NK-92 (cell line): ENCODE data around the gene PAX4.
"Not testable (repeated sequence)": the region's sequence is repeated elsewhere in the genome, so short reads cannot be mapped to it uniquely, and the experiment has no call there.

Source experiments
- DNase-seq: peaks from one replicate; lab custom pipeline; 2025; ENCODE audit not compliant: unreplicated experiment; lab: John Stamatoyannopoulos, UW

The PAX4 gene

GRCh38 chr7:127586346-127586745 lies 31.6 kb downstream of the PAX4 start:
- no peak for DNase-seq

- DNase-seq = peak; percentile 26
These were observed 32.6 kb downstream of the PAX4 start, which contains the start of gene GCC1 for GRCh38 chr7:127585044-127585953. Gene GCC1, minus strand, starts transcription at chr7:127585596. Its CDS starts 414 bp downstream, at chr7:127585182.

- no peak for DNase-seq
These were observed 33.3 kb downstream of the PAX4 start for GRCh38 chr7:127584648-127585043.

GRCh38 chr7:127582361-127582760 lies 35.6 kb downstream of the PAX4 start:
- no peak for DNase-seq

- no peak for DNase-seq
These were observed 36.2 kb downstream of the PAX4 start for GRCh38 chr7:127581716-127582115.

- no peak for DNase-seq
These were observed 37.3 kb downstream of the PAX4 start for GRCh38 chr7:127580612-127581011.

GRCh38 chr7:127578711-127579275 lies 39.1 kb downstream of the PAX4 start:
- no peak for DNase-seq

- no peak for DNase-seq
These were observed 39.8 kb downstream of the PAX4 start for GRCh38 chr7:127578036-127578684.

- no peak for DNase-seq
These were observed 46.0 kb downstream of the PAX4 start for GRCh38 chr7:127571741-127572505.

- not testable (repeated sequence) for DNase-seq
These were observed 49.9 kb downstream of the PAX4 start for GRCh38 chr7:127568034-127568433.

GRCh38 chr7:127566242-127566641 lies 51.7 kb downstream of the PAX4 start:
- DNase-seq = no peak
